Stimulated activated CD4-positive, alpha-beta T cell treated with anti-CD3 and anti-CD28 coated beads, TNF-alpha, amount 100 ng/mL, for 24 hours (primary cell): ENCODE results near the gene CHSY3.
A peak's percentile ranks its signal among the peaks of the same experiment; 100 is the strongest.

Source experiments
- DNase-seq, 3 experiments: peaks; one replicate each; pipeline ENCODE4 v3.0.0-alpha.2; 2020; ENCODE audit warnings: low read depth in 3 of 3

The CHSY3 gene

GRCh38 chr5:130096483-130096882 lies 192.2 kb downstream of the CHSY3 start:
- no peak for DNase-seq

GRCh38 chr5:130099008-130099407 lies 194.7 kb downstream of the CHSY3 start:
- no peak for DNase-seq

GRCh38 chr5:130102375-130102774 lies 198.1 kb downstream of the CHSY3 start:
- DNase-seq = no peak

GRCh38 chr5:130102960-130103359 lies 198.7 kb downstream of the CHSY3 start:
- no peak for DNase-seq

- no peak for DNase-seq
Observed at GRCh38 chr5:130104895-130105688, 200.8 kb downstream of the CHSY3 start.

GRCh38 chr5:130106480-130106879 lies 202.2 kb downstream of the CHSY3 start:
- no peak for DNase-seq

GRCh38 chr5:130109152-130109551 lies 204.9 kb downstream of the CHSY3 start:
- no peak for DNase-seq

- DNase-seq = no peak
Observed at GRCh38 chr5:130110328-130110727, 206.1 kb downstream of the CHSY3 start.

GRCh38 chr5:130111746-130112145 lies 207.5 kb downstream of the CHSY3 start:
- no peak for DNase-seq

GRCh38 chr5:130112246-130112645 lies 208.0 kb downstream of the CHSY3 start:
- DNase-seq = no peak

- DNase-seq = no peak
Observed at GRCh38 chr5:130115686-130116085, 211.4 kb downstream of the CHSY3 start.

- no peak for DNase-seq
Observed at GRCh38 chr5:130116462-130116861, 212.2 kb downstream of the CHSY3 start.

- DNase-seq = no peak
Observed at GRCh38 chr5:130116972-130117371, 212.7 kb downstream of the CHSY3 start.

- no peak for DNase-seq
Observed at GRCh38 chr5:130126746-130127145, 222.5 kb downstream of the CHSY3 start.

GRCh38 chr5:130135506-130135905 lies 231.2 kb downstream of the CHSY3 start:
- DNase-seq = no peak

- DNase-seq = no peak
Observed at GRCh38 chr5:130136300-130136699, 232.0 kb downstream of the CHSY3 start.

- no peak for DNase-seq
Observed at GRCh38 chr5:130137681-130138080, 233.4 kb downstream of the CHSY3 start.

GRCh38 chr5:130138406-130139045 lies 234.3 kb downstream of the CHSY3 start:
- no peak for DNase-seq

GRCh38 chr5:130141659-130142320 lies 237.5 kb downstream of the CHSY3 start:
- DNase-seq = peak in 1 of 3 experiments; percentile 8

- no peak for DNase-seq
Observed at GRCh38 chr5:130151239-130151638, 247.0 kb downstream of the CHSY3 start.

- no peak for DNase-seq
Observed at GRCh38 chr5:130155345-130156011, 251.2 kb downstream of the CHSY3 start.

GRCh38 chr5:130158036-130158435 lies 253.8 kb downstream of the CHSY3 start:
- no peak for DNase-seq
